HepG2 (cell line): ENCODE measurements around the gene COQ5. TPM values are rescaled to one million over a fixed set of nuclear protein-coding genes. Genes with fewer than 3 reads are reported as not detected.

Experiments used
- FOXO1 ChIP-seq: sonication (generic); formaldehyde crosslinking; IDR thresholded peaks from 2 replicates; pipeline ENCODE4 v1.4.0; 2020; ENCODE audit warnings: missing genetic modification reagents
- KAT8 ChIP-seq: IDR thresholded peaks from 2 replicates; pipeline ENCODE4 v1.6.1; 2016; ENCODE audit warnings: missing genetic modification reagents, missing compliant biosample characterization
- MEIS1 ChIP-seq: sonication (generic); formaldehyde crosslinking; IDR thresholded peaks from 2 replicates; pipeline ENCODE4 v1.9.0; 2021; ENCODE audit warnings: mild to moderate bottlenecking, missing genetic modification reagents, moderate library complexity, borderline replicate concordance
- NFIB ChIP-seq: sonication (generic); formaldehyde crosslinking; IDR thresholded peaks from 2 replicates; pipeline ENCODE4 v1.9.0; 2021; ENCODE audit warnings: missing genetic modification reagents, mild to moderate bottlenecking, borderline replicate concordance
- SATB2 ChIP-seq: sonication (generic); formaldehyde crosslinking; IDR thresholded peaks from 2 replicates; pipeline ENCODE4 v1.5.0; 2020; ENCODE audit warnings: missing genetic modification reagents
- SIN3B ChIP-seq: fragments of 150-350 bp; IDR thresholded peaks from 2 replicates; pipeline ENCODE4 v1.6.1; 2014; ENCODE audit warnings: low read length
- ZFP36L1 ChIP-seq: sonication (generic); formaldehyde crosslinking; IDR thresholded peaks from 2 replicates; pipeline ENCODE4 v1.8.0; 2022; ENCODE audit warnings: mild to moderate bottlenecking, missing genetic modification reagents, moderate library complexity
- ZNF30 ChIP-seq: sonication (generic); formaldehyde crosslinking; IDR thresholded peaks from 2 replicates; pipeline ENCODE4 v1.5.0; 2020; ENCODE audit warnings: mild to moderate bottlenecking, missing genetic modification reagents
- ZNF562 ChIP-seq: sonication (generic); formaldehyde crosslinking; IDR thresholded peaks from 2 replicates; pipeline ENCODE4 v1.8.0; 2022; ENCODE audit warnings: missing genetic modification reagents, borderline replicate concordance
- ZNF614 ChIP-seq: IDR thresholded peaks from 2 replicates; pipeline ENCODE4 v1.6.1; 2018; ENCODE audit warnings: missing biosample characterization, missing genetic modification reagents, inconsistent platforms, borderline replicate concordance
- ZSCAN25 ChIP-seq: sonication (generic); formaldehyde crosslinking; IDR thresholded peaks from 2 replicates; pipeline ENCODE4 v1.8.0; 2022; ENCODE audit warnings: mild to moderate bottlenecking, missing genetic modification reagents
- polyA plus RNA-seq, 8 experiments: library from polyadenylated mRNA; depleted of rRNA in 3 of 8; stranded (reverse) in 7 of 8; unstranded in 1 of 8; fragments of >200 nt; fragmentation: Illumina TruSeq in 4 of 8; extraction: Trizol in 4 of 8; gene quantifications; 2 replicates each; pipeline versions ENCODE4 v1.2.1 to v1.2.3, GENCODE V29; 2011 to 2016; ENCODE audit warnings: low read depth in 4 of 8, missing spikeins in 1 of 8, mixed read lengths in 1 of 8; ENCODE audit not compliant: insufficient read depth in 1 of 8
- total RNA-seq, 5 experiments: library from RNA; depleted of rRNA; stranded (reverse); fragments of >200 nt; fragmentation: Illumina TruSeq; extraction: Trizol; gene quantifications; 2 replicates each; pipeline ENCODE4 v1.2.3, GENCODE V29; 2016; ENCODE audit warnings: low read depth in 1 of 5
- TF ChIP-seq, protein P1 (sequence below): sonication (generic); formaldehyde crosslinking; IDR thresholded peaks from 2 replicates; pipeline ENCODE4 v1.4.0; 2020; ENCODE audit warnings: mild to moderate bottlenecking, missing genetic modification reagents
- TF ChIP-seq, protein P2 (sequence below): sonication (generic); formaldehyde crosslinking; IDR thresholded peaks from 2 replicates; pipeline ENCODE4 v1.8.1; 2023; ENCODE audit warnings: mild to moderate bottlenecking, missing genetic modification reagents
- TF ChIP-seq, protein P3 (sequence below): sonication (generic); formaldehyde crosslinking; IDR thresholded peaks from 2 replicates; pipeline ENCODE4 v1.8.0; 2022; ENCODE audit warnings: missing genetic modification reagents, mild to moderate bottlenecking, borderline replicate concordance
- TF ChIP-seq, protein P4 (sequence below): sonication (generic); formaldehyde crosslinking; IDR thresholded peaks from 2 replicates; pipeline ENCODE4 v1.5.0; 2020; ENCODE audit warnings: mild to moderate bottlenecking, low read depth, missing genetic modification reagents, borderline replicate concordance
- TF ChIP-seq, protein P5 (sequence below): IDR thresholded peaks from 2 replicates; pipeline ENCODE4 v1.6.1; 2016; ENCODE audit warnings: low read depth, borderline replicate concordance
- TF ChIP-seq, protein P6 (sequence below): sonication (generic); formaldehyde crosslinking; IDR thresholded peaks from 2 replicates; pipeline ENCODE4 v1.5.0; 2020; ENCODE audit warnings: missing genetic modification reagents
- TF ChIP-seq, protein P7 (sequence below): sonication (generic); formaldehyde crosslinking; IDR thresholded peaks from 2 replicates; pipeline ENCODE4 v1.5.0; 2020; ENCODE audit warnings: missing genetic modification reagents

COQ5 gene
- total and polyA plus RNA-seq, 2 of the 13 experiments (the other 11 are each of a cell fraction or from before 2014, with no cell fraction given): 36.4 to 41.5 TPM

DNA sequence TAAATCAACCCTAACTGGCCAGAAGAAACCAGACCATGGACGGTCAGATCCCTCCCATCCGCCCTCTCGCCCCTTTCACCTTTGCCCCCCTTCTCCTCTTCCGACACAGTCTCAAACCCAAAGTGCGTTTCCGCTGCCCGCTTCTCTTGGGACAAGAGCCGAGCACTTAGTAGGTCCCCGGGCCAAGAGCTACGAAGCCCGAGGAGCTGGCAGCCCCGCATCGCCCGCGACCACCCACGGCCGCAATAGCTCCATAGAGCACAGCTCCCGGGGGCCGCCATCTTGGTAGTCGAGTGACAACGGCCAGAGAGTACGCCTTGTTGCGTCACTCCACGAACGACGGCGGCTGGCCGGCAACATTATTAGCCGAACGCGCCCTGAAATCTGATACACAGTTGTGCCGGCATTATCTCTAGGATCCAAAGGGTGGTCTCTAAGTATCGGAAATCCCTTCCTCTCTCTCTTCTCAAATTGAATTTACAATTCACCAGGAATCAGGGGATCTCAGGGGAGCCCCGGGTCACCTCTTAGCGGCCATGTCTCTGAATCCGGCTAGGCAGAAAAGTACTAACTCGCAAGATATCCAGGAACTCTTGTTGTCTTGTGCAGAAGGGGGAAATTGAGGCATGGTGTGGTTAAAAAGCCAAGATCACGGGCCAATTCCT is at the start of gene COQ5 (continued):
- TF ChIP-seq, protein P1, sequence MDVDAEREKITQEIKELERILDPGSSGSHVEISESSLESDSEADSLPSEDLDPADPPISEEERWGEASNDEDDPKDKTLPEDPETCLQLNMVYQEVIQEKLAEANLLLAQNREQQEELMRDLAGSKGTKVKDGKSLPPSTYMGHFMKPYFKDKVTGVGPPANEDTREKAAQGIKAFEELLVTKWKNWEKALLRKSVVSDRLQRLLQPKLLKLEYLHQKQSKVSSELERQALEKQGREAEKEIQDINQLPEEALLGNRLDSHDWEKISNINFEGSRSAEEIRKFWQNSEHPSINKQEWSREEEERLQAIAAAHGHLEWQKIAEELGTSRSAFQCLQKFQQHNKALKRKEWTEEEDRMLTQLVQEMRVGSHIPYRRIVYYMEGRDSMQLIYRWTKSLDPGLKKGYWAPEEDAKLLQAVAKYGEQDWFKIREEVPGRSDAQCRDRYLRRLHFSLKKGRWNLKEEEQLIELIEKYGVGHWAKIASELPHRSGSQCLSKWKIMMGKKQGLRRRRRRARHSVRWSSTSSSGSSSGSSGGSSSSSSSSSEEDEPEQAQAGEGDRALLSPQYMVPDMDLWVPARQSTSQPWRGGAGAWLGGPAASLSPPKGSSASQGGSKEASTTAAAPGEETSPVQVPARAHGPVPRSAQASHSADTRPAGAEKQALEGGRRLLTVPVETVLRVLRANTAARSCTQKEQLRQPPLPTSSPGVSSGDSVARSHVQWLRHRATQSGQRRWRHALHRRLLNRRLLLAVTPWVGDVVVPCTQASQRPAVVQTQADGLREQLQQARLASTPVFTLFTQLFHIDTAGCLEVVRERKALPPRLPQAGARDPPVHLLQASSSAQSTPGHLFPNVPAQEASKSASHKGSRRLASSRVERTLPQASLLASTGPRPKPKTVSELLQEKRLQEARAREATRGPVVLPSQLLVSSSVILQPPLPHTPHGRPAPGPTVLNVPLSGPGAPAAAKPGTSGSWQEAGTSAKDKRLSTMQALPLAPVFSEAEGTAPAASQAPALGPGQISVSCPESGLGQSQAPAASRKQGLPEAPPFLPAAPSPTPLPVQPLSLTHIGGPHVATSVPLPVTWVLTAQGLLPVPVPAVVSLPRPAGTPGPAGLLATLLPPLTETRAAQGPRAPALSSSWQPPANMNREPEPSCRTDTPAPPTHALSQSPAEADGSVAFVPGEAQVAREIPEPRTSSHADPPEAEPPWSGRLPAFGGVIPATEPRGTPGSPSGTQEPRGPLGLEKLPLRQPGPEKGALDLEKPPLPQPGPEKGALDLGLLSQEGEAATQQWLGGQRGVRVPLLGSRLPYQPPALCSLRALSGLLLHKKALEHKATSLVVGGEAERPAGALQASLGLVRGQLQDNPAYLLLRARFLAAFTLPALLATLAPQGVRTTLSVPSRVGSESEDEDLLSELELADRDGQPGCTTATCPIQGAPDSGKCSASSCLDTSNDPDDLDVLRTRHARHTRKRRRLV (CRISPR knock-in tag): peak; percentile 94; the same call in 1 of the 2 replicates
- no peak for TF ChIP-seq SATB2 (CRISPR knock-in tag)
- TF ChIP-seq, protein P2, sequence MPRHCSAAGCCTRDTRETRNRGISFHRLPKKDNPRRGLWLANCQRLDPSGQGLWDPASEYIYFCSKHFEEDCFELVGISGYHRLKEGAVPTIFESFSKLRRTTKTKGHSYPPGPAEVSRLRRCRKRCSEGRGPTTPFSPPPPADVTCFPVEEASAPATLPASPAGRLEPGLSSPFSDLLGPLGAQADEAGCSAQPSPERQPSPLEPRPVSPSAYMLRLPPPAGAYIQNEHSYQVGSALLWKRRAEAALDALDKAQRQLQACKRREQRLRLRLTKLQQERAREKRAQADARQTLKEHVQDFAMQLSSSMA (CRISPR knock-in tag): peak; percentile 48; the same call in 1 of the 2 replicates
- TF ChIP-seq MEIS1: 0 out of 2 replicates have a peak, but pooled peaks have one; percentile 73
- TF ChIP-seq NFIB (CRISPR knock-in tag): no peak
- TF ChIP-seq SIN3B: peak; percentile 67; the same call in 1 of the 2 replicates
- TF ChIP-seq, protein P3, sequence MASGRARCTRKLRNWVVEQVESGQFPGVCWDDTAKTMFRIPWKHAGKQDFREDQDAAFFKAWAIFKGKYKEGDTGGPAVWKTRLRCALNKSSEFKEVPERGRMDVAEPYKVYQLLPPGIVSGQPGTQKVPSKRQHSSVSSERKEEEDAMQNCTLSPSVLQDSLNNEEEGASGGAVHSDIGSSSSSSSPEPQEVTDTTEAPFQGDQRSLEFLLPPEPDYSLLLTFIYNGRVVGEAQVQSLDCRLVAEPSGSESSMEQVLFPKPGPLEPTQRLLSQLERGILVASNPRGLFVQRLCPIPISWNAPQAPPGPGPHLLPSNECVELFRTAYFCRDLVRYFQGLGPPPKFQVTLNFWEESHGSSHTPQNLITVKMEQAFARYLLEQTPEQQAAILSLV (CRISPR knock-in tag): peak; percentile 92
- peak; percentile 93 for TF ChIP-seq KAT8 (CRISPR knock-in tag)
- TF ChIP-seq, protein P4, sequence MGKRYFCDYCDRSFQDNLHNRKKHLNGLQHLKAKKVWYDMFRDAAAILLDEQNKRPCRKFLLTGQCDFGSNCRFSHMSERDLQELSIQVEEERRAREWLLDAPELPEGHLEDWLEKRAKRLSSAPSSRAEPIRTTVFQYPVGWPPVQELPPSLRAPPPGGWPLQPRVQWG (CRISPR knock-in tag): no peak
- 0 out of 2 replicates have a peak, but pooled peaks have one; percentile 40 for TF ChIP-seq ZNF30
- TF ChIP-seq, protein P5, sequence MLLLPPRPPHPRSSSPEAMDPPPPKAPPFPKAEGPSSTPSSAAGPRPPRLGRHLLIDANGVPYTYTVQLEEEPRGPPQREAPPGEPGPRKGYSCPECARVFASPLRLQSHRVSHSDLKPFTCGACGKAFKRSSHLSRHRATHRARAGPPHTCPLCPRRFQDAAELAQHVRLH (CRISPR knock-in tag): peak; percentile 69; the same call in 1 of the 2 replicates
- TF ChIP-seq FOXO1: peak; percentile 73
- peak; percentile 61; the same call in 1 of the 2 replicates for TF ChIP-seq ZNF614
- TF ChIP-seq, protein P6, sequence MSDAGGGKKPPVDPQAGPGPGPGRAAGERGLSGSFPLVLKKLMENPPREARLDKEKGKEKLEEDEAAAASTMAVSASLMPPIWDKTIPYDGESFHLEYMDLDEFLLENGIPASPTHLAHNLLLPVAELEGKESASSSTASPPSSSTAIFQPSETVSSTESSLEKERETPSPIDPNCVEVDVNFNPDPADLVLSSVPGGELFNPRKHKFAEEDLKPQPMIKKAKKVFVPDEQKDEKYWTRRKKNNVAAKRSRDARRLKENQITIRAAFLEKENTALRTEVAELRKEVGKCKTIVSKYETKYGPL (CRISPR knock-in tag): no peak
- no peak for TF ChIP-seq ZNF562 (CRISPR knock-in tag)
- TF ChIP-seq, protein P7, sequence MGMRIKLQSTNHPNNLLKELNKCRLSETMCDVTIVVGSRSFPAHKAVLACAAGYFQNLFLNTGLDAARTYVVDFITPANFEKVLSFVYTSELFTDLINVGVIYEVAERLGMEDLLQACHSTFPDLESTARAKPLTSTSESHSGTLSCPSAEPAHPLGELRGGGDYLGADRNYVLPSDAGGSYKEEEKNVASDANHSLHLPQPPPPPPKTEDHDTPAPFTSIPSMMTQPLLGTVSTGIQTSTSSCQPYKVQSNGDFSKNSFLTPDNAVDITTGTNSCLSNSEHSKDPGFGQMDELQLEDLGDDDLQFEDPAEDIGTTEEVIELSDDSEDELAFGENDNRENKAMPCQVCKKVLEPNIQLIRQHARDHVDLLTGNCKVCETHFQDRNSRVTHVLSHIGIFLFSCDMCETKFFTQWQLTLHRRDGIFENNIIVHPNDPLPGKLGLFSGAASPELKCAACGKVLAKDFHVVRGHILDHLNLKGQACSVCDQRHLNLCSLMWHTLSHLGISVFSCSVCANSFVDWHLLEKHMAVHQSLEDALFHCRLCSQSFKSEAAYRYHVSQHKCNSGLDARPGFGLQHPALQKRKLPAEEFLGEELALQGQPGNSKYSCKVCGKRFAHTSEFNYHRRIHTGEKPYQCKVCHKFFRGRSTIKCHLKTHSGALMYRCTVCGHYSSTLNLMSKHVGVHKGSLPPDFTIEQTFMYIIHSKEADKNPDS (CRISPR knock-in tag): peak; percentile 70; the same call in 1 of the 2 replicates
- TF ChIP-seq ZSCAN25 (CRISPR knock-in tag): no peak
- TF ChIP-seq ZFP36L1: peak; percentile 69
